ENCODE measurements around the gene MLYCD. TPM values are rescaled to one million over a fixed set of nuclear protein-coding genes. Genes with fewer than 3 reads are reported as not detected.

The MLYCD gene
- total RNA-seq, 1 experiment from 2014 or later: 2.0 TPM

DNA sequence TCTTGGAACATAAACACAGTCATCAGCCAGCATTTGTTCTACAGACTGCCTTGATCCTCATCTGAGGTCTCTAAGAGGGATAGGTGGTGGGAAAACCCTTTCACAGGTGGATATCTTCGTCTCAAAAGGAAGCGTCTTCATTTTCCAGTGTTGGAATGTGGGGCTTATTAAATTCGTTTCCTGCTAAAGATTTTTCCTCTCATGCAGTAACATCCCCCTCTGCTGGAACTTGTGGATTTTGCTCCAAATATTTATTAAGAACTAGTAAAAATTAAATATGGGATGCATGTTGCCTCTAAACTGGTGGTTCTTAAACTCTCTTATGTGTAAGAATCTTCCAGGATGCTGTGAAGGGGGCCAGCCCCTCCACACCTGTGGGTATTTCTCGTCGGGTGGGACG lies 20.1 kb upstream of the MLYCD start:
- Histone ChIP-seq H3K4me3 (ENCODE audit: low read depth, low read length, poor library complexity, severe bottlenecking) (no peak overlapping the region), H3K4me1 (ENCODE audit: insufficient read depth, low read length, poor library complexity, severe bottlenecking) (no peaks in the 10 kb centered on the region), H3K9me3 (ENCODE audit: low read depth, low read length, poor library complexity, severe bottlenecking) (no peaks in the 10 kb centered on the region), H3K27me3 (replicated peaks; ENCODE audit: insufficient read depth, low read depth, low read length, poor library complexity) (peaks cover 35% of the 10 kb centered on the region), H3K27ac (ENCODE audit: low read depth, low read length, poor library complexity, severe bottlenecking) (no peak overlapping the region), H3K36me3 (ENCODE audit: insufficient read depth, low read length, poor library complexity, severe bottlenecking) (no peaks in the 10 kb centered on the region)
- intact Hi-C loops (cut with micrococcal nuclease; ENCODE audit: unreplicated experiment): loop anchor here (1.0 kb wide), 1 partner anchor 53 kb away; no protein-coding TSS in a partner anchor
- no TSS peak for BruUV-seq (replicated peaks)
- peak; percentile 71 for DNase-seq (ENCODE audit: low spot score)
- ChIA-PET POLR2A (ENCODE audit: low non-redundant PET) (no interaction called here), CTCF (no interaction called here)
- no peak for TF ChIP-seq EZH2 (IDR thresholded peaks at IDR 0.05; ENCODE audit: borderline replicate concordance, low read depth, low read length, poor library complexity, severe bottlenecking)
- TF ChIP-seq, protein P1, sequence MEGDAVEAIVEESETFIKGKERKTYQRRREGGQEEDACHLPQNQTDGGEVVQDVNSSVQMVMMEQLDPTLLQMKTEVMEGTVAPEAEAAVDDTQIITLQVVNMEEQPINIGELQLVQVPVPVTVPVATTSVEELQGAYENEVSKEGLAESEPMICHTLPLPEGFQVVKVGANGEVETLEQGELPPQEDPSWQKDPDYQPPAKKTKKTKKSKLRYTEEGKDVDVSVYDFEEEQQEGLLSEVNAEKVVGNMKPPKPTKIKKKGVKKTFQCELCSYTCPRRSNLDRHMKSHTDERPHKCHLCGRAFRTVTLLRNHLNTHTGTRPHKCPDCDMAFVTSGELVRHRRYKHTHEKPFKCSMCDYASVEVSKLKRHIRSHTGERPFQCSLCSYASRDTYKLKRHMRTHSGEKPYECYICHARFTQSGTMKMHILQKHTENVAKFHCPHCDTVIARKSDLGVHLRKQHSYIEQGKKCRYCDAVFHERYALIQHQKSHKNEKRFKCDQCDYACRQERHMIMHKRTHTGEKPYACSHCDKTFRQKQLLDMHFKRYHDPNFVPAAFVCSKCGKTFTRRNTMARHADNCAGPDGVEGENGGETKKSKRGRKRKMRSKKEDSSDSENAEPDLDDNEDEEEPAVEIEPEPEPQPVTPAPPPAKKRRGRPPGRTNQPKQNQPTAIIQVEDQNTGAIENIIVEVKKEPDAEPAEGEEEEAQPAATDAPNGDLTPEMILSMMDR (conservative IDR thresholded peaks at IDR 0.05; ENCODE audit: low read depth, low read length): peak; percentile 63

DNA sequence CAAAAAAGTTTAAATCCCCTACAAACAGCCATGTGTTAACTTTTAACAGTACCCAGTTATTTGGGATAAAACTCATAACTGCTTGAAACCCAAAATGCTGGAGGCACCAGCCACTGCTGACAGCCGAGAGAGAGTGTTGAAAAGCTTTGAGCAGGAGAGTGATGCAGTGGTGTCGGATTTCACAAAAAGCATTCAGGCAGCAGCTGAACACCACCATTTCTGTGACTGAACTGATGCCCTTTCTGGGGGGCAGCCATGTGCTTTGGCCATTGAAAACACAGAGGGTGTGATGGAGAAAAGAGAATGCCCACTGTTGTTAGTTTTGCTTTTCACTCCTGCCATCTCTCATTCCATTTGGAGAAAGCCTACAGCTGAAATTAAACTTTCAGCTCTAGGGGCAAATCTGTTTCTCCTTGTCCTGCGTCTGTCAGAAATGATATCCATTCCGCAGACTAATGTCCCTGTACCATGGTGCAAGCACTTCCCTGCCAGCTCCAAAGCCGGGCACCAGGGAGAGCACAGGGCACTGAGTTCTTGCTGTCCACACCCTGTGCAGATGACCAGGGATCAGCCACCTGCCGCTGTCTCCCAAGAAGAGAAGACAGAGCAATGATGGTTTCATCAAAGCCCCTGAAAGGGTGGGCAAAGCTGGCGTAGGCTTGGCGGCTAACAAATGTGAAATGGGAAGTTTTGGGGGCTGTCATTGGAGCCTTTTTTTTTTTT lies 16.6 kb upstream of the MLYCD start:
- no TSS peak for BruUV-seq (replicated peaks)
- POLR2A ChIA-PET (ENCODE audit: low non-redundant PET): no interaction called here
- intact Hi-C loops (cut with micrococcal nuclease; ENCODE audit: unreplicated experiment): no loop called here
- Histone ChIP-seq H3K36me3 (ENCODE audit: insufficient read depth, low read length, poor library complexity, severe bottlenecking) (no peaks in the 10 kb centered on the region), H3K4me3 (ENCODE audit: low read depth, low read length, poor library complexity, severe bottlenecking) (no peak overlapping the region), H3K27me3 (replicated peaks; ENCODE audit: insufficient read depth, low read depth, low read length, poor library complexity) (peaks cover 8% of the 10 kb centered on the region), H3K9me3 (ENCODE audit: low read depth, low read length, poor library complexity, severe bottlenecking) (no peaks in the 10 kb centered on the region), H3K27ac (ENCODE audit: low read depth, low read length, poor library complexity, severe bottlenecking) (no peak overlapping the region), H3K4me1 (ENCODE audit: insufficient read depth, low read length, poor library complexity, severe bottlenecking) (no peaks in the 10 kb centered on the region)
- no peak for TF ChIP-seq EZH2 (IDR thresholded peaks at IDR 0.05; ENCODE audit: borderline replicate concordance, low read depth, low read length, poor library complexity, severe bottlenecking)
- TF ChIP-seq, protein P1 (conservative IDR thresholded peaks at IDR 0.05; ENCODE audit: low read depth, low read length): no peak
- CTCF ChIA-PET: no interaction called here
- DNase-seq (ENCODE audit: low spot score): no peak

DNA sequence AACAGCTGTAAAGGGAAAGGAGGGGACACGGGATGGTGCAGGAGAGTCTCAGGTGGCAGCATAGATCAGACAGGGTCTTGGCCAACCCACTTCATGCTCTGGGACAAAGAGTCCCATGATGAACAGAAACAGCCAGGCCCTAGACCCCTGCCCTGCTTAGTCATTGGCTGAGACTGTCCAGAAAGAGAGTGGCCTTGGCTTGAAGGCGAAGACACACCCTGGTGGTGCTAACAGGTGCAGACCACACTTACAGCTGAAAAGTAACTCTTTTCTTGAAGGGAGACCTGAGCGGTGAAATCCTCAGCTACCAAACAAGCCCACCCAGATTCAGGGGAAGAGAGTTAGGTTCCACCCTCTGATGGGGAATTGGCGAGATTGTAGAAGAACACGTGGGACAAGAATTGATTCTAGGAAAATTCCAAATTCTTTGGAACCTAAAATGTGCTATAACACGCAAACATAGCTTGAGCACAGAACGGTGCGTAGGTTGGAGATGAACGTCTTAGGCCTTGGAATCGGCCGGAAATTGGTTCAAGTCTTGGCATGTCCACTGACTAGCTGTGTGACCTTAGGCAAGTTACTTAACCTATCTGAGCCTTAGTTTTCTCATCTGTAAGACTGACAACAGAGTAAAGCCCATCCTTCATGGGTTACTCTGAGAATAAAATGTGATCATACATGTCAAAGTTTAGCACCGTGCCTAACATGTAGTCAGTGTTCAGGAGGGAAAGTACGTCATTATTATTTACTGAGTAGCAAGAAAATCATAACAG lies 12.5 kb upstream of the MLYCD start:
- ChIA-PET CTCF (interaction anchor here (1.0 kb wide), 1 partner anchor 60 kb away, joined by 4 read pairs; no protein-coding TSS in a partner anchor), POLR2A (ENCODE audit: low non-redundant PET) (no interaction called here)
- no TSS peak for BruUV-seq (replicated peaks)
- Histone ChIP-seq H3K36me3 (ENCODE audit: insufficient read depth, low read length, poor library complexity, severe bottlenecking) (no peaks in the 10 kb centered on the region), H3K27me3 (replicated peaks; ENCODE audit: insufficient read depth, low read depth, low read length, poor library complexity) (no peaks in the 10 kb centered on the region), H3K4me1 (ENCODE audit: insufficient read depth, low read length, poor library complexity, severe bottlenecking) (no peaks in the 10 kb centered on the region), H3K4me3 (ENCODE audit: low read depth, low read length, poor library complexity, severe bottlenecking) (no peak overlapping the region), H3K27ac (ENCODE audit: low read depth, low read length, poor library complexity, severe bottlenecking) (no peak overlapping the region), H3K9me3 (ENCODE audit: low read depth, low read length, poor library complexity, severe bottlenecking) (no peaks in the 10 kb centered on the region)
- no peak for DNase-seq (ENCODE audit: low spot score)
- TF ChIP-seq, protein P1 (conservative IDR thresholded peaks at IDR 0.05; ENCODE audit: low read depth, low read length): no peak
- no peak for TF ChIP-seq EZH2 (IDR thresholded peaks at IDR 0.05; ENCODE audit: borderline replicate concordance, low read depth, low read length, poor library complexity, severe bottlenecking)
- intact Hi-C loops (cut with micrococcal nuclease; ENCODE audit: unreplicated experiment): no loop called here

Data from A673 (cell line).